ENCODE results near the gene PTK6.

- TF ChIP-seq CTCF (IDR thresholded peaks at IDR 0.05) (no peak), POLR2A (IDR thresholded peaks at IDR 0.05) (no peak), POLR2AphosphoS5 (IDR thresholded peaks at IDR 0.05) (no peak)
These were observed 29.9 kb upstream of the PTK6 start for GRCh38 chr20:63567136-63567385.

Data from breast epithelium (tissue), 3 donors.